SK-N-SH (cell line): ENCODE results near the gene CXCR3.

ENCODE experiments used
- SIN3A ChIP-seq: IDR thresholded peaks from 2 replicates; pipeline ENCODE4 v1.6.1; 2012; ENCODE audit warnings: low read depth, mild to moderate bottlenecking, low read length, moderate library complexity, borderline replicate concordance
- TF ChIP-seq, protein P1 (sequence below): fragments of 150-350 bp; IDR thresholded peaks from 2 replicates; pipeline ENCODE4 v1.6.1; 2016; ENCODE audit warnings: mild to moderate bottlenecking, low read depth, low read length
- TF ChIP-seq, protein P2 (sequence below): IDR thresholded peaks from 2 replicates; pipeline ENCODE4 v1.4.0; 2012; ENCODE audit warnings: low read depth, borderline replicate concordance
- TF ChIP-seq, protein P3 (sequence below): fragments of 200-600 bp; sonication (generic); IDR thresholded peaks from 2 replicates; pipeline ENCODE4 v1.6.1; 2017; ENCODE audit warnings: antibody characterized with exemption, mild to moderate bottlenecking, moderate library complexity
- TF ChIP-seq, protein P4 (sequence below): fragments of 150-350 bp; IDR thresholded peaks from 2 replicates; pipeline ENCODE4 v1.6.1; 2017; ENCODE audit warnings: antibody characterized with exemption, low read length, low read depth, borderline replicate concordance

DNA sequence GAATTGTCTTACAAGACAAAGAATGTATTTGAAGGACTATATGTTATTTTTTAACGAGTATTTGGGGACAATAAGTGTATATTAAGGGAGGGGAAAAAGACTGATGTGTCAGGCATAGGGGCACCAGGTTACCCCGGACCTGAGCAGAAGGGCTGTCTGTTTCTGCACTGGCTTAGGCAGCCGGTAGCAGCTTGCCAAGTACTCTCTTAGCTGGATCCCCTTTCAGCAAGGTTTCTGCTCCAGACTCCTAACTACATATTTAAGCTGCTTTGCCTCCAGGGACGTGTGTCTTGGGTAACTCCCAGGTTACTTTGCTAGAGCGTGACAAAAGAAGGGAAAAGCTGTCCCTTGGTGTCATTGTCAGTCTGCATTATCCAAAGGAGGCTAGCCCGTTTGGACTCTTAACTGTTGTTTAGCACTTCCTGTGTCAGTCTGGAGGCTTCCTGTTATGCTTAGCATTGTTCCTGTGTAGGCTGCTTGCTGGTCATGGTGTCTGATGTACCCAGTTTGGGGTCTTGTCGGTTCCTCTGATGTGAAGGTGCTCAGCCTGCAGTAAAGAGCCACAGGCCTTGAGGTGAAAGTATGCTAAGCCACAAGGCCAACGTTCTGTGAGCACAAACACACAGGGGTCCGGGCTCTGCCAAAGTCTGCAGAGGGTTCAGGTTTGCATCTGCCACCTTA is 11.6 kb downstream of the CXCR3 start:
- TF ChIP-seq SIN3A, result no peak
- TF ChIP-seq, protein P1, sequence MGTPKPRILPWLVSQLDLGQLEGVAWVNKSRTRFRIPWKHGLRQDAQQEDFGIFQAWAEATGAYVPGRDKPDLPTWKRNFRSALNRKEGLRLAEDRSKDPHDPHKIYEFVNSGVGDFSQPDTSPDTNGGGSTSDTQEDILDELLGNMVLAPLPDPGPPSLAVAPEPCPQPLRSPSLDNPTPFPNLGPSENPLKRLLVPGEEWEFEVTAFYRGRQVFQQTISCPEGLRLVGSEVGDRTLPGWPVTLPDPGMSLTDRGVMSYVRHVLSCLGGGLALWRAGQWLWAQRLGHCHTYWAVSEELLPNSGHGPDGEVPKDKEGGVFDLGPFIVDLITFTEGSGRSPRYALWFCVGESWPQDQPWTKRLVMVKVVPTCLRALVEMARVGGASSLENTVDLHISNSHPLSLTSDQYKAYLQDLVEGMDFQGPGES, result no peak
- TF ChIP-seq, protein P2, sequence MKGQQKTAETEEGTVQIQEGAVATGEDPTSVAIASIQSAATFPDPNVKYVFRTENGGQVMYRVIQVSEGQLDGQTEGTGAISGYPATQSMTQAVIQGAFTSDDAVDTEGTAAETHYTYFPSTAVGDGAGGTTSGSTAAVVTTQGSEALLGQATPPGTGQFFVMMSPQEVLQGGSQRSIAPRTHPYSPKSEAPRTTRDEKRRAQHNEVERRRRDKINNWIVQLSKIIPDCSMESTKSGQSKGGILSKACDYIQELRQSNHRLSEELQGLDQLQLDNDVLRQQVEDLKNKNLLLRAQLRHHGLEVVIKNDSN, result no peak
- TF ChIP-seq, protein P3, sequence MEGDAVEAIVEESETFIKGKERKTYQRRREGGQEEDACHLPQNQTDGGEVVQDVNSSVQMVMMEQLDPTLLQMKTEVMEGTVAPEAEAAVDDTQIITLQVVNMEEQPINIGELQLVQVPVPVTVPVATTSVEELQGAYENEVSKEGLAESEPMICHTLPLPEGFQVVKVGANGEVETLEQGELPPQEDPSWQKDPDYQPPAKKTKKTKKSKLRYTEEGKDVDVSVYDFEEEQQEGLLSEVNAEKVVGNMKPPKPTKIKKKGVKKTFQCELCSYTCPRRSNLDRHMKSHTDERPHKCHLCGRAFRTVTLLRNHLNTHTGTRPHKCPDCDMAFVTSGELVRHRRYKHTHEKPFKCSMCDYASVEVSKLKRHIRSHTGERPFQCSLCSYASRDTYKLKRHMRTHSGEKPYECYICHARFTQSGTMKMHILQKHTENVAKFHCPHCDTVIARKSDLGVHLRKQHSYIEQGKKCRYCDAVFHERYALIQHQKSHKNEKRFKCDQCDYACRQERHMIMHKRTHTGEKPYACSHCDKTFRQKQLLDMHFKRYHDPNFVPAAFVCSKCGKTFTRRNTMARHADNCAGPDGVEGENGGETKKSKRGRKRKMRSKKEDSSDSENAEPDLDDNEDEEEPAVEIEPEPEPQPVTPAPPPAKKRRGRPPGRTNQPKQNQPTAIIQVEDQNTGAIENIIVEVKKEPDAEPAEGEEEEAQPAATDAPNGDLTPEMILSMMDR, result no peak
- TF ChIP-seq, protein P4, sequence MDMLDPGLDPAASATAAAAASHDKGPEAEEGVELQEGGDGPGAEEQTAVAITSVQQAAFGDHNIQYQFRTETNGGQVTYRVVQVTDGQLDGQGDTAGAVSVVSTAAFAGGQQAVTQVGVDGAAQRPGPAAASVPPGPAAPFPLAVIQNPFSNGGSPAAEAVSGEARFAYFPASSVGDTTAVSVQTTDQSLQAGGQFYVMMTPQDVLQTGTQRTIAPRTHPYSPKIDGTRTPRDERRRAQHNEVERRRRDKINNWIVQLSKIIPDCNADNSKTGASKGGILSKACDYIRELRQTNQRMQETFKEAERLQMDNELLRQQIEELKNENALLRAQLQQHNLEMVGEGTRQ, result no peak
